Measurements from ENCODE around the gene LDLRAD2. TPM values are rescaled to one million over a fixed set of nuclear protein-coding genes. Genes with fewer than 3 reads are reported as not detected.

LDLRAD2 gene
- total and polyA plus RNA-seq, 9 of the 15 experiments (the other 6 are each of a cell fraction or from before 2014, with no cell fraction given): 0.45 to 0.48 TPM; not detected in 7

GRCh38 chr1:21782868-21783678 lies 29.0 kb upstream of the LDLRAD2 start, which contains the start of gene USP48 (continued):
- TF ChIP-seq ETS2 (tag; IDR thresholded peaks at IDR 0.05; ENCODE audit: borderline replicate concordance, poor library complexity, severe bottlenecking) (no peak), L3MBTL2 (IDR thresholded peaks at IDR 0.05) (peak; percentile 73), CXXC5 (CRISPR knock-in tag; IDR thresholded peaks at IDR 0.05) (peak; percentile 83), CEBPB (tag; IDR thresholded peaks at IDR 0.05) (no peak), RUNX1 (IDR thresholded peaks at IDR 0.05; ENCODE audit: low read depth) (0 out of 2 replicates have a peak, but pooled peaks have one; percentile 13), GABPA (tag; conservative IDR thresholded peaks at IDR 0.05; ENCODE audit: low read depth) (peak; percentile 91), HDAC6 (IDR thresholded peaks at IDR 0.05; ENCODE audit: low read depth, low read length) (no peak), CREM (IDR thresholded peaks at IDR 0.05; ENCODE audit: low read depth) (peak; percentile 98), E2F8 (IDR thresholded peaks at IDR 0.05; ENCODE audit: low read depth, partially characterized antibody) (peak; percentile 79), ZNF263 (CRISPR knock-in tag; IDR thresholded peaks at IDR 0.05; ENCODE audit: borderline replicate concordance) (peak; percentile 14; the same call in 1 of the 2 replicates), ZFPM2 (CRISPR knock-in tag; IDR thresholded peaks at IDR 0.05) (no peak), ZBTB8A (IDR thresholded peaks at IDR 0.05; ENCODE audit: partially characterized antibody) (no peak), ZNF165 (CRISPR knock-in tag; IDR thresholded peaks at IDR 0.05; ENCODE audit: borderline replicate concordance) (no peak; the same call in 1 of the 2 replicates), NUFIP1 (IDR thresholded peaks at IDR 0.05; ENCODE audit: partially characterized antibody) (peak; percentile 76), ZNF764 (CRISPR knock-in tag; IDR thresholded peaks at IDR 0.05; ENCODE audit: low read depth) (no peak), RAD51 (IDR thresholded peaks at IDR 0.05; ENCODE audit: borderline replicate concordance, low read depth) (0 out of 2 replicates have a peak, but pooled peaks have one; percentile 5), TEAD4 (IDR thresholded peaks at IDR 0.05; ENCODE audit: low read length) (no peak; the same call in 1 of the 2 replicates), TEAD4 (CRISPR knock-in tag; IDR thresholded peaks at IDR 0.05; ENCODE audit: borderline replicate concordance) (peak; percentile 80; the same call in 1 of the 2 replicates)
- TF ChIP-seq, protein P1, sequence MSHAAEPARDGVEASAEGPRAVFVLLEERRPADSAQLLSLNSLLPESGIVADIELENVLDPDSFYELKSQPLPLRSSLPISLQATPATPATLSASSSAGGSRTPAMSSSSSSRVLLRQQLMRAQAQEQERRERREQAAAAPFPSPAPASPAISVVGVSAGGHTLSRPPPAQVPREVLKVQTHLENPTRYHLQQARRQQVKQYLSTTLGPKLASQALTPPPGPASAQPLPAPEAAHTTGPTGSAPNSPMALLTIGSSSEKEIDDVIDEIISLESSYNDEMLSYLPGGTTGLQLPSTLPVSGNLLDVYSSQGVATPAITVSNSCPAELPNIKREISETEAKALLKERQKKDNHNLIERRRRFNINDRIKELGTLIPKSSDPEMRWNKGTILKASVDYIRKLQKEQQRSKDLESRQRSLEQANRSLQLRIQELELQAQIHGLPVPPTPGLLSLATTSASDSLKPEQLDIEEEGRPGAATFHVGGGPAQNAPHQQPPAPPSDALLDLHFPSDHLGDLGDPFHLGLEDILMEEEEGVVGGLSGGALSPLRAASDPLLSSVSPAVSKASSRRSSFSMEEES (CRISPR knock-in tag; IDR thresholded peaks at IDR 0.05): no peak
- TF ChIP-seq, protein P2, sequence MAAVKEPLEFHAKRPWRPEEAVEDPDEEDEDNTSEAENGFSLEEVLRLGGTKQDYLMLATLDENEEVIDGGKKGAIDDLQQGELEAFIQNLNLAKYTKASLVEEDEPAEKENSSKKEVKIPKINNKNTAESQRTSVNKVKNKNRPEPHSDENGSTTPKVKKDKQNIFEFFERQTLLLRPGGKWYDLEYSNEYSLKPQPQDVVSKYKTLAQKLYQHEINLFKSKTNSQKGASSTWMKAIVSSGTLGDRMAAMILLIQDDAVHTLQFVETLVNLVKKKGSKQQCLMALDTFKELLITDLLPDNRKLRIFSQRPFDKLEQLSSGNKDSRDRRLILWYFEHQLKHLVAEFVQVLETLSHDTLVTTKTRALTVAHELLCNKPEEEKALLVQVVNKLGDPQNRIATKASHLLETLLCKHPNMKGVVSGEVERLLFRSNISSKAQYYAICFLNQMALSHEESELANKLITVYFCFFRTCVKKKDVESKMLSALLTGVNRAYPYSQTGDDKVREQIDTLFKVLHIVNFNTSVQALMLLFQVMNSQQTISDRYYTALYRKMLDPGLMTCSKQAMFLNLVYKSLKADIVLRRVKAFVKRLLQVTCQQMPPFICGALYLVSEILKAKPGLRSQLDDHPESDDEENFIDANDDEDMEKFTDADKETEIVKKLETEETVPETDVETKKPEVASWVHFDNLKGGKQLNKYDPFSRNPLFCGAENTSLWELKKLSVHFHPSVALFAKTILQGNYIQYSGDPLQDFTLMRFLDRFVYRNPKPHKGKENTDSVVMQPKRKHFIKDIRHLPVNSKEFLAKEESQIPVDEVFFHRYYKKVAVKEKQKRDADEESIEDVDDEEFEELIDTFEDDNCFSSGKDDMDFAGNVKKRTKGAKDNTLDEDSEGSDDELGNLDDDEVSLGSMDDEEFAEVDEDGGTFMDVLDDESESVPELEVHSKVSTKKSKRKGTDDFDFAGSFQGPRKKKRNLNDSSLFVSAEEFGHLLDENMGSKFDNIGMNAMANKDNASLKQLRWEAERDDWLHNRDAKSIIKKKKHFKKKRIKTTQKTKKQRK (IDR thresholded peaks at IDR 0.05; ENCODE audit: borderline replicate concordance, low read depth, low read length): no peak

Data from K562 (cell line).